AG10803 (cell line): ENCODE results near the gene LRRTM1.

ENCODE experiments used
- DNase-seq: peaks from one replicate; pipeline ENCODE4 v3.0.0; 2010; ENCODE audit warnings: low read depth
- H3K4me3 ChIP-seq: 2 replicates; pipeline ENCODE4 v1.5.1; 2011; ENCODE audit warnings: mild to moderate bottlenecking, low read length, control low read depth
- CTCF ChIP-seq: conservative IDR thresholded peaks from 2 replicates; pipeline ENCODE4 v1.5.1; 2011; ENCODE audit warnings: mild to moderate bottlenecking, low read length, control low read depth, inconsistent platforms

The LRRTM1 gene

DNA sequence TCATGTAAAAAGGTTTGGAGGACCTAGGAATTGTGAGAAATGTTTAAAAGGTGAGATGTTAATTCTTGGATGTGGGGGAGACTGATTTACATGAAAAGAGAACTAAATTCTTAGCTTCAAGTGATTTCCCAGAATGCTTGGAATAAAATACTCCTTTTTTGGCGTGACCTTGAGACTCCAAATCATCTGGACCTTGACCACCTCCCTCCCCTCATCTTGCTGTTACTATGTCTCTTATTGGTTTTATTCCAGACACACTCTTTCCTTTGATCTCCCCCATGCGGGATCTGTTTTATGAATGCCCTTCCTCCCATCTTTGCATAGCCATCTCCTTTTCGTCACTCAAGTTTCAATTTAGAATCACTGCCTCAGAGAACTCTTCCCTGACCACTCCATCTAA lies 20.0 kb upstream of the LRRTM1 start:
- H3K4me3 ChIP-seq: no peak overlapping the region
- DNase-seq: no peak
- TF ChIP-seq CTCF: no peak

DNA sequence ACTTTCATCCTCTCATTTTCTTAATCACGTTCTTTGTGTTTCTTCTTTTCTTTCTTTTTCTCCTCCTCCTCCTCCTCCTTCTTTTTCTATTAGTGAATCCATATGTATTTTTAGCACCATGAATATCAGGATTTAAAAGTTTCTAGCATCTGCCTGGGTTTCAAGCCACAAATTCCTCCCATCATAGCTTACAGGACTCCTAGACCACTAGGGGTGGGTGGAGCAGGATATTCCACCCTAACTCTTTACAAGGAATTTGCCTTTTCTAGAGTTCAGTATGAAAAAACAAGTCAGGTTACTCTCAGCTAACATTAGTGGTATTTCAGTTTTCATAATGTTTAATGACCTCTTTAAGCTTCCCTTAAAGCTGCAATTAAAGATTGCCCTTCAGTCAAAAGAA lies 19.1 kb upstream of the LRRTM1 start:
- DNase-seq: no peak
- H3K4me3 ChIP-seq: no peak overlapping the region
- no peak for TF ChIP-seq CTCF

GRCh38 chr2:80322958-80323357 lies 18.4 kb upstream of the LRRTM1 start:
- DNase-seq: no peak
- TF ChIP-seq CTCF: no peak
- no peak overlapping the region for H3K4me3 ChIP-seq

GRCh38 chr2:80322311-80322920 lies 17.9 kb upstream of the LRRTM1 start:
- TF ChIP-seq CTCF: no peak
- no peak for DNase-seq
- no peak overlapping the region for H3K4me3 ChIP-seq

GRCh38 chr2:80312282-80312839 lies 7.8 kb upstream of the LRRTM1 start:
- DNase-seq: no peak
- H3K4me3 ChIP-seq: no peak overlapping the region
- TF ChIP-seq CTCF: no peak

- H3K4me3 ChIP-seq: no peak overlapping the region
- no peak for TF ChIP-seq CTCF
- no peak for DNase-seq
These were observed 6.8 kb upstream of the LRRTM1 start for GRCh38 chr2:80311304-80311703.
